ENCODE measurements around the gene SS18L1.

The SS18L1 gene

DNA sequence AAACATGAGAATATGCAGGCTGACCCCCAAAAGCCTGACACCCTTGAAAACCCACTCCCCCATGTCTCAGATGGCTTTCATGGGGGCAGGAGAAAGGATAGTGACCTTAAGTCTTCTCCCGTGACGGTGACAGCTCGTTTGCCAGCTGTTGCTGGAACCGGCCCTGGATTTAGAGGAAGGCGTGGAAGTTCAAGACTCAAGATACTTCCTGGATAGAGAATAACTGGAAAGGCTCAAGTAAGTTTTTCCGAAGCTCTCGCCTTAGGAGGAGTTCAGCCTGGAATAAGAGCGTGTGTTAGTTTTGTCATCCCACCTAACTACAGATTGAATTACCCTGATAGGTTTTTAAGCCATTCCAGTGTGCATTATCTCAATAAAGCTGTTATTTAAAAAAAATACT, 27.7 kb downstream of the SS18L1 start:
- TF ChIP-seq, protein P1, sequence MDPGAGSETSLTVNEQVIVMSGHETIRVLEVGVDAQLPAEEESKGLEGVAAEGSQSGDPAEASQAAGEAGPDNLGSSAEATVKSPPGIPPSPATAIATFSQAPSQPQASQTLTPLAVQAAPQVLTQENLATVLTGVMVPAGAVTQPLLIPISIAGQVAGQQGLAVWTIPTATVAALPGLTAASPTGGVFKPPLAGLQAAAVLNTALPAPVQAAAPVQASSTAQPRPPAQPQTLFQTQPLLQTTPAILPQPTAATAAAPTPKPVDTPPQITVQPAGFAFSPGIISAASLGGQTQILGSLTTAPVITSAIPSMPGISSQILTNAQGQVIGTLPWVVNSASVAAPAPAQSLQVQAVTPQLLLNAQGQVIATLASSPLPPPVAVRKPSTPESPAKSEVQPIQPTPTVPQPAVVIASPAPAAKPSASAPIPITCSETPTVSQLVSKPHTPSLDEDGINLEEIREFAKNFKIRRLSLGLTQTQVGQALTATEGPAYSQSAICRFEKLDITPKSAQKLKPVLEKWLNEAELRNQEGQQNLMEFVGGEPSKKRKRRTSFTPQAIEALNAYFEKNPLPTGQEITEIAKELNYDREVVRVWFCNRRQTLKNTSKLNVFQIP (CRISPR knock-in tag; IDR thresholded peaks at IDR 0.05; ENCODE audit: borderline replicate concordance, low read depth): no peak
- TF ChIP-seq PATZ1 (CRISPR knock-in tag; IDR thresholded peaks at IDR 0.05; ENCODE audit: borderline replicate concordance) (no peak), CSDC2 (CRISPR knock-in tag; IDR thresholded peaks at IDR 0.05) (no peak), ZNF8 (CRISPR knock-in tag; IDR thresholded peaks at IDR 0.05) (no peak), ARNTL (CRISPR knock-in tag; IDR thresholded peaks at IDR 0.05; ENCODE audit: borderline replicate concordance, low read depth) (no peak), ESRRG (CRISPR knock-in tag; IDR thresholded peaks at IDR 0.05) (no peak)
- TF ChIP-seq, protein P2, sequence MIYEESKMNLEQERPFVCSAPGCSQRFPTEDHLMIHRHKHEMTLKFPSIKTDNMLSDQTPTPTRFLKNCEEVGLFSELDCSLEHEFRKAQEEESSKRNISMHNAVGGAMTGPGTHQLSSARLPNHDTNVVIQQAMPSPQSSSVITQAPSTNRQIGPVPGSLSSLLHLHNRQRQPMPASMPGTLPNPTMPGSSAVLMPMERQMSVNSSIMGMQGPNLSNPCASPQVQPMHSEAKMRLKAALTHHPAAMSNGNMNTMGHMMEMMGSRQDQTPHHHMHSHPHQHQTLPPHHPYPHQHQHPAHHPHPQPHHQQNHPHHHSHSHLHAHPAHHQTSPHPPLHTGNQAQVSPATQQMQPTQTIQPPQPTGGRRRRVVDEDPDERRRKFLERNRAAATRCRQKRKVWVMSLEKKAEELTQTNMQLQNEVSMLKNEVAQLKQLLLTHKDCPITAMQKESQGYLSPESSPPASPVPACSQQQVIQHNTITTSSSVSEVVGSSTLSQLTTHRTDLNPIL (CRISPR knock-in tag; IDR thresholded peaks at IDR 0.05; ENCODE audit: low read depth): no peak
- TF ChIP-seq, protein P3, sequence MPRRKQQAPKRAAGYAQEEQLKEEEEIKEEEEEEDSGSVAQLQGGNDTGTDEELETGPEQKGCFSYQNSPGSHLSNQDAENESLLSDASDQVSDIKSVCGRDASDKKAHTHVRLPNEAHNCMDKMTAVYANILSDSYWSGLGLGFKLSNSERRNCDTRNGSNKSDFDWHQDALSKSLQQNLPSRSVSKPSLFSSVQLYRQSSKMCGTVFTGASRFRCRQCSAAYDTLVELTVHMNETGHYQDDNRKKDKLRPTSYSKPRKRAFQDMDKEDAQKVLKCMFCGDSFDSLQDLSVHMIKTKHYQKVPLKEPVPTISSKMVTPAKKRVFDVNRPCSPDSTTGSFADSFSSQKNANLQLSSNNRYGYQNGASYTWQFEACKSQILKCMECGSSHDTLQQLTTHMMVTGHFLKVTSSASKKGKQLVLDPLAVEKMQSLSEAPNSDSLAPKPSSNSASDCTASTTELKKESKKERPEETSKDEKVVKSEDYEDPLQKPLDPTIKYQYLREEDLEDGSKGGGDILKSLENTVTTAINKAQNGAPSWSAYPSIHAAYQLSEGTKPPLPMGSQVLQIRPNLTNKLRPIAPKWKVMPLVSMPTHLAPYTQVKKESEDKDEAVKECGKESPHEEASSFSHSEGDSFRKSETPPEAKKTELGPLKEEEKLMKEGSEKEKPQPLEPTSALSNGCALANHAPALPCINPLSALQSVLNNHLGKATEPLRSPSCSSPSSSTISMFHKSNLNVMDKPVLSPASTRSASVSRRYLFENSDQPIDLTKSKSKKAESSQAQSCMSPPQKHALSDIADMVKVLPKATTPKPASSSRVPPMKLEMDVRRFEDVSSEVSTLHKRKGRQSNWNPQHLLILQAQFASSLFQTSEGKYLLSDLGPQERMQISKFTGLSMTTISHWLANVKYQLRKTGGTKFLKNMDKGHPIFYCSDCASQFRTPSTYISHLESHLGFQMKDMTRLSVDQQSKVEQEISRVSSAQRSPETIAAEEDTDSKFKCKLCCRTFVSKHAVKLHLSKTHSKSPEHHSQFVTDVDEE (CRISPR knock-in tag; IDR thresholded peaks at IDR 0.05): no peak
- ATAC-seq: no peak

DNA sequence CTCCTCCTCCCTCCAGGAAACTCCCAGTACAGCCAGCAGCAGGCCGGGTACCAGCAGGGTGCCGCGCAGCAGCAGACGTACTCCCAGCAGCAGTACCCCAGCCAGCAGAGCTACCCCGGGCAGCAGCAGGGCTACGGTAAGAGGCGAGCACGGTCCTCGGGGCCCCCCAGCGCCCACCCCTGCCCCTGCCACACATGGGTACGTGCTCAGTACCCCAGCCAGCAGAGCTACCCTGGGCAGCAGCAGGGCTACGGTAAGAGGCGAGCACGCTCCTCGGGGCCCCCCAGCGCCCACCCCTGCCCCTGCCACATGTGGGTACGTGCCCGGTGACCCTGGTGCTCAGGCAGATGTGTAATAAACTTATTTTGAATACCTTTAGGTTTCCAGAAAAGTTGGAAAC, 29.1 kb downstream of the SS18L1 start:
- ATAC-seq: no peak

More for the DNA sequence above, 29.1 kb downstream of the SS18L1 start:
- TF ChIP-seq, protein P3 (CRISPR knock-in tag; IDR thresholded peaks at IDR 0.05): no peak
- TF ChIP-seq ISL1 (CRISPR knock-in tag; IDR thresholded peaks at IDR 0.05): no peak
- no peak for TF ChIP-seq ZC3H10 (CRISPR knock-in tag; IDR thresholded peaks at IDR 0.05)
- TF ChIP-seq ZFP3 (CRISPR knock-in tag; IDR thresholded peaks at IDR 0.05): no peak
- no peak for TF ChIP-seq SNAI2 (CRISPR knock-in tag; IDR thresholded peaks at IDR 0.05)
- no peak for TF ChIP-seq GLIS3 (CRISPR knock-in tag; IDR thresholded peaks at IDR 0.05)
- no peak for TF ChIP-seq TOX (CRISPR knock-in tag; IDR thresholded peaks at IDR 0.05; ENCODE audit: borderline replicate concordance)
- no peak for TF ChIP-seq ZNF565 (CRISPR knock-in tag; conservative IDR thresholded peaks at IDR 0.05; ENCODE audit: low read depth)
- no peak for TF ChIP-seq ZNF70 (CRISPR knock-in tag; IDR thresholded peaks at IDR 0.05)
- TF ChIP-seq ESRRG (CRISPR knock-in tag; IDR thresholded peaks at IDR 0.05): no peak
- no peak for TF ChIP-seq BACH2 (CRISPR knock-in tag; IDR thresholded peaks at IDR 0.05; ENCODE audit: borderline replicate concordance)
- TF ChIP-seq RARB (CRISPR knock-in tag; IDR thresholded peaks at IDR 0.05): no peak
- TF ChIP-seq ARNTL (CRISPR knock-in tag; IDR thresholded peaks at IDR 0.05; ENCODE audit: borderline replicate concordance, low read depth): no peak
- TF ChIP-seq, protein P1 (CRISPR knock-in tag; IDR thresholded peaks at IDR 0.05; ENCODE audit: borderline replicate concordance, low read depth): no peak
- no peak for TF ChIP-seq CSRNP3 (CRISPR knock-in tag; IDR thresholded peaks at IDR 0.05)
- no peak for TF ChIP-seq ZNF8 (CRISPR knock-in tag; IDR thresholded peaks at IDR 0.05)
- TF ChIP-seq TCF4 (CRISPR knock-in tag; IDR thresholded peaks at IDR 0.05; ENCODE audit: borderline replicate concordance): no peak
- TF ChIP-seq PATZ1 (CRISPR knock-in tag; IDR thresholded peaks at IDR 0.05; ENCODE audit: borderline replicate concordance): no peak

All from SK-N-SH treated with all-trans-retinoic acid at 6 μM for 48 hours (cell line).